OCI-LY7 (cell line): ENCODE results near the gene PSMF1.

Experiments
- CTCF ChIP-seq: fragments of 200-600 bp; sonication (generic); conservative IDR thresholded peaks from 2 replicates; pipeline ENCODE4 v1.5.1; 2014; ENCODE audit warnings: mild to moderate bottlenecking, antibody characterized with exemption, low read length, moderate library complexity, mixed read lengths
- EZH2phosphoT487 ChIP-seq: fragments of 200-600 bp; sonication (generic); IDR thresholded peaks from 2 replicates; pipeline ENCODE4 v1.6.1; 2018; ENCODE audit warnings: low read depth, borderline replicate concordance, mild to moderate bottlenecking, mixed run types, antibody characterized with exemption, low read length, moderate library complexity, mixed read lengths

- TF ChIP-seq CTCF, result no peak
- no peak for TF ChIP-seq EZH2phosphoT487
Observed at GRCh38 chr20:1187605-1188171, 69.3 kb downstream of the PSMF1 start.
